Prostate gland (tissue), 2 donors: ENCODE data around the gene ATOX1.

Source experiments
- CTCF ChIP-seq, 4 experiments: fragments of 200-600 bp in 2 of 4; fragments of 450-650 bp in 2 of 4; sonication (generic) in 2 of 4; IDR thresholded peaks; 1 replicate in 3 of 4; 2 replicates in 1 of 4; pipeline ENCODE4 v1.5.1; 2016 to 2019; ENCODE audit warnings: antibody characterized with exemption in 4 of 4, mild to moderate bottlenecking in 2 of 4, moderate library complexity in 2 of 4
- POLR2A ChIP-seq: fragments of 450-650 bp; IDR thresholded peaks from one replicate; pipeline ENCODE4 v1.6.1; 2016; ENCODE audit warnings: antibody characterized with exemption, mild to moderate bottlenecking

GRCh38 chr5:151784141-151784540, 25.7 kb upstream of the ATOX1 start:
- no peak for TF ChIP-seq CTCF (IDR thresholded peaks at IDR 0.05)
- no peak for TF ChIP-seq POLR2A
